ENCODE results near the gene ZCCHC17.
A peak's percentile ranks its signal among the peaks of the same experiment; 100 is the strongest.

The ZCCHC17 gene

GRCh38 chr1:31289021-31289420 lies 7.8 kb upstream of the ZCCHC17 start:
- H3K27ac ChIP-seq, result no peak overlapping the region
- ChIA-PET CTCF (no interaction called here), POLR2A (ENCODE audit: low non-redundant PET) (no interaction called here)
- TF ChIP-seq CTCF (conservative IDR thresholded peaks at IDR 0.05; ENCODE audit: low read depth), result no peak
- no peak for DNase-seq (ENCODE audit: low spot score)

GRCh38 chr1:31295874-31296485 lies 852 bp upstream of the ZCCHC17 start:
- TF ChIP-seq CTCF (conservative IDR thresholded peaks at IDR 0.05; ENCODE audit: low read depth), result no peak
- H3K27ac ChIP-seq, result peak overlapping the region; percentile 81
- CTCF ChIA-PET, result interaction anchor here (1.0 kb wide), 1 partner anchor 126 kb away, joined by 4 read pairs; no protein-coding TSS in a partner anchor
- DNase-seq (ENCODE audit: low spot score), result no peak
- POLR2A ChIA-PET (ENCODE audit: low non-redundant PET), result no interaction called here

- peak overlapping the region; percentile 81 for H3K27ac ChIP-seq
- DNase-seq (ENCODE audit: low spot score), result peak; percentile 42
- CTCF ChIA-PET, result interaction anchor here (0.6 to 1.4 kb wide), 3 partner anchors 7 to 251 kb away, joined by 3 to 4 read pairs (median 3); no protein-coding TSS in a partner anchor
- TF ChIP-seq CTCF (conservative IDR thresholded peaks at IDR 0.05; ENCODE audit: low read depth), result no peak
- POLR2A ChIA-PET (ENCODE audit: low non-redundant PET), result interaction anchor here (0.6 kb wide), 1 partner anchor 24 kb away, joined by 5 read pairs; no protein-coding TSS in a partner anchor
Observed at GRCh38 chr1:31297277-31298247, 730 bp downstream of the ZCCHC17 start.

- H3K27ac ChIP-seq, result no peak overlapping the region
- DNase-seq (ENCODE audit: low spot score), result peak; percentile 23
- ChIA-PET POLR2A (ENCODE audit: low non-redundant PET) (no interaction called here), CTCF (no interaction called here)
- TF ChIP-seq CTCF (conservative IDR thresholded peaks at IDR 0.05; ENCODE audit: low read depth), result no peak
Observed at GRCh38 chr1:31299365-31299764, 2.5 kb downstream of the ZCCHC17 start.

GRCh38 chr1:31300193-31300592 lies 3.4 kb downstream of the ZCCHC17 start:
- ChIA-PET CTCF (no interaction called here), POLR2A (ENCODE audit: low non-redundant PET) (no interaction called here)
- no peak for TF ChIP-seq CTCF (conservative IDR thresholded peaks at IDR 0.05; ENCODE audit: low read depth)
- H3K27ac ChIP-seq, result no peak overlapping the region
- no peak for DNase-seq (ENCODE audit: low spot score)

- CTCF ChIA-PET, result no interaction called here
- no peak for TF ChIP-seq CTCF (conservative IDR thresholded peaks at IDR 0.05; ENCODE audit: low read depth)
- DNase-seq (ENCODE audit: low spot score), result no peak
- H3K27ac ChIP-seq, result no peak overlapping the region
- POLR2A ChIA-PET (ENCODE audit: low non-redundant PET), result interaction anchor here (0.6 kb wide), 1 partner anchor 1498 kb away, joined by 3 read pairs; no protein-coding TSS in a partner anchor
Observed at GRCh38 chr1:31302709-31303441, 6.0 kb downstream of the ZCCHC17 start.
